Astrocyte of the spinal cord (primary cell): ENCODE measurements around the gene CDH9.
A peak's percentile ranks its signal among the peaks of the same experiment; 100 is the strongest.

Experiments used
- DNase-seq: peaks from one replicate; pipeline ENCODE4 v3.0.0; 2011; ENCODE audit warnings: low read depth, low spot score
- H3K4me3 ChIP-seq: 2 replicates; pipeline ENCODE4 v1.5.1; 2011; ENCODE audit warnings: low read depth, mild to moderate bottlenecking, low read length, moderate library complexity
- CTCF ChIP-seq: IDR thresholded peaks from 2 replicates; pipeline ENCODE4 v1.5.1; 2012; ENCODE audit warnings: low read depth, mild to moderate bottlenecking, low read length, inconsistent platforms
- in situ Hi-C: cut with HindIII; loops from 2 replicates; pipeline ENCODE4 v1.10.0; 2017; ENCODE audit warnings: low sequenced_read_pairs

CDH9 gene

GRCh38 chr5:26940994-26941393 is 97.4 kb downstream of the CDH9 start:
- in situ Hi-C loops: no loop called here

GRCh38 chr5:26932238-26932637 is 106.1 kb downstream of the CDH9 start:
- no peak for DNase-seq
- H3K4me3 ChIP-seq: no peak overlapping the region
- in situ Hi-C loops: no loop called here
- no peak for TF ChIP-seq CTCF

More at GRCh38 chr5:26940994-26941393, 97.4 kb downstream of the CDH9 start:
- no peak overlapping the region for H3K4me3 ChIP-seq
- TF ChIP-seq CTCF: no peak
- peak; percentile 35 for DNase-seq

- no peak overlapping the region for H3K4me3 ChIP-seq
- DNase-seq: no peak
- in situ Hi-C loops: no loop called here
- no peak for TF ChIP-seq CTCF
Measured at GRCh38 chr5:26921439-26921838, 116.9 kb downstream of the CDH9 start.

- DNase-seq: no peak
- no peak for TF ChIP-seq CTCF
- in situ Hi-C loops: no loop called here
- H3K4me3 ChIP-seq: no peak overlapping the region
Measured at GRCh38 chr5:26903469-26903868, 134.9 kb downstream of the CDH9 start.

GRCh38 chr5:26894719-26895263 is 143.6 kb downstream of the CDH9 start:
- no peak for TF ChIP-seq CTCF
- in situ Hi-C loops: no loop called here
- DNase-seq: peak; percentile 28
- no peak overlapping the region for H3K4me3 ChIP-seq

GRCh38 chr5:26893078-26893477 is 145.3 kb downstream of the CDH9 start:
- H3K4me3 ChIP-seq: no peak overlapping the region
- TF ChIP-seq CTCF: no peak
- DNase-seq: no peak
- in situ Hi-C loops: no loop called here

GRCh38 chr5:26889815-26890214 is 148.6 kb downstream of the CDH9 start:
- in situ Hi-C loops: no loop called here
- no peak for DNase-seq
- H3K4me3 ChIP-seq: no peak overlapping the region
- no peak for TF ChIP-seq CTCF
